GM23338 (cell line): Measurements from ENCODE around the gene MS4A4A.

Experiments
- CTCF ChIP-seq, 2 experiments: fragments of 200-600 bp in 1 of 2; sonication (generic) in 1 of 2; conservative IDR thresholded peaks; 2 replicates each; pipeline versions ENCODE4 v1.5.1 to v1.6.1; 2016 to 2017; ENCODE audit warnings: antibody characterized with exemption in 2 of 2, low read depth in 2 of 2, mild to moderate bottlenecking in 2 of 2, moderate library complexity in 1 of 2
- EZH2phosphoT487 ChIP-seq: fragments of 200-600 bp; sonication (generic); IDR thresholded peaks from one replicate; pipeline ENCODE4 v1.8.1; 2018; ENCODE audit warnings: antibody characterized with exemption; ENCODE audit not compliant: unreplicated experiment
- ZNF462 ChIP-seq: fragments of 250-450 bp; sonication (Bioruptor Pico); IDR thresholded peaks from 2 replicates; pipeline ENCODE4 v1.5.0; 2020; ENCODE audit warnings: mild to moderate bottlenecking, moderate library complexity

GRCh38 chr11:60263402-60263801 is 17.1 kb upstream of the MS4A4A start:
- no peak for TF ChIP-seq EZH2phosphoT487
- TF ChIP-seq CTCF (conservative IDR thresholded peaks at IDR 0.05; ENCODE audit: low read depth in 2 of 2), result no peak
- no peak for TF ChIP-seq ZNF462 (CRISPR knock-in tag)
